ENCODE results near the gene POLR1A.
A peak's percentile ranks its signal among the peaks of the same experiment; 100 is the strongest.

POLR1A gene

GRCh38 chr2:86064006-86064405 is 41.7 kb downstream of the POLR1A start:
- no peak for DNase-seq (ENCODE audit: low spot score)

DNA sequence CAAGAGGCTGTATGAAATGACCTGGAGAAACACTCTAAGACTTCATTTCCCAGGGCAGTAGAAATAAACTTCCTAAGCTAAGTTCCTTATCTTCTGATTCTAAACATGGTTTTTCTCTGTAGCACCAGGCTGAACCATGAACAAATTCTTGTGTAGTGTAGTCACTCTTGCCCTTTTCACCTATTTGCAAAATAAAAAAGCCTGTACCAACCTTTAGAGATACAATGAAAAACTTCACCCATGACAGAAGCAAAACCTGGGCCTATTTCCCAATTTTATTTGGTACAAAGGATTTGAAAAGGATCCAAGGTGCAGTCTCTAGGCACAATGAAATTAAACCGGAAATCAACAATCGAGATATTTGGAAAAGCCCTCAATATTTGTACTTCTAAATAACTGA is 43.6 kb downstream of the POLR1A start:
- no peak for DNase-seq (ENCODE audit: low spot score)

DNA sequence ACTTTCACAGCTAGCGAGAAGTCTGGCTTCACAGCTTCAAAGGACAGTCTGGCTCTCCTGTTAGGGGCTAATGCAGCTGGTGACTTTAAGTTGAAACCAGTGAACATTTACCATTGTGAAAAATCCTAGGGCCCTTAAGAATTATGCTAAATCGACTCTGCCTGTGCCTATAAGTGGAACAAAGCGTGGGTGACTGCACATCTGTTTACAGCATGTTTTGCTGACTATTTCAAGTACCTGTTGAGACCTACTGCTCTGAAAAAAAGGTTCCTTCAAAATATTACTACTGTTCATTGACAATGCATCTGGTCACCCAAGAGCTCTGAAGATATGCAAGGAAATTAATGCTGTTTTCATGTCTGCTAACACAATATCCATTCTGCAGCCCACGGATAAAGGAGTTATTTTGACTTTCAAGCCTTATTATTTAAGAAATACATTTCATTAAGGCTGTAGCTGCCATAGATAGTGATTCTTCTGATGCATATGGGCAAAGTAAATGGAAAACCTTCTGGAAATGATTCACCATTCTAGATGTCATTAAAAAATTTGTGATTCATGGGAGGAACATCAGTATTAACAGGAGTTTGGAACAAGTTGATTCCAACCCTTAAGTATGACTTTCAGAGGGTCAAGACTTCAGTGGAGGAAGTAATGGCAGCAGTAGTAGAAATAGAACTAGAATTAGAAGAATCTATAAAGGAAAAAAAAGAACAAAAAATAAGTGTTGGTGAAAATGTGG is 48.9 kb downstream of the POLR1A start:
- no peak for DNase-seq (ENCODE audit: low spot score)

- DNase-seq (ENCODE audit: low spot score) = no peak
Measured at GRCh38 chr2:86055314-86055713, 50.4 kb downstream of the POLR1A start.

DNA sequence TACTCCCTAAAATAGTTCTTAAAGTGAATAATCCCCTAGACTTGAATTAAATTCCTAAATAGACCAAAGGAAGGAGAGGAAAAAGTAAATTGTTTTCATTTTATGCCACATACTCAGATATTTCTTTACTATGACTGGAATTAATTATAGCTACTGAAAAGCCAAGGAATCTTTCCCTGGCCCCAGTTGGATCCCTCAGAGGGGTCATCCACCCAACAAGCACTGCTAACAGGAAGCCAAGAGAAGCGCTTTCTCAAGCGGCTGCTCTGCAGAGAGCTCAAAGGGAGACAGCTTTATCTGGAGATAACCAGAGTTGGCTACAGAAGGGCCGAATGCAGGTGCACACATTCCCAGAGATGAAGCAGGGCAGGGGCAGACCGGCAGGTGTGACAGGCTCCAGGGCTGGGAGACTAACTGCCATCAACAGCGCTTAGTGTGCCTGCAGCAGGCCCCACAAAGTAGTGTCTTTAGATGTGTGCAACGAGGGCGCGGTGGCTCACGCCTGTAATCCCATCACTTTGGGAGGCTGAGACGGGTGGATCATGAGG is 51.1 kb downstream of the POLR1A start:
- DNase-seq (ENCODE audit: low spot score) = no peak

- no peak for DNase-seq (ENCODE audit: low spot score)
Measured at GRCh38 chr2:86053166-86053565, 52.5 kb downstream of the POLR1A start.

GRCh38 chr2:86052676-86053075 is 53.0 kb downstream of the POLR1A start:
- DNase-seq (ENCODE audit: low spot score) = no peak

GRCh38 chr2:86052265-86052664 is 53.4 kb downstream of the POLR1A start:
- DNase-seq (ENCODE audit: low spot score) = no peak

- no peak for DNase-seq (ENCODE audit: low spot score)
Measured at GRCh38 chr2:86050301-86050700, 55.4 kb downstream of the POLR1A start.

DNA sequence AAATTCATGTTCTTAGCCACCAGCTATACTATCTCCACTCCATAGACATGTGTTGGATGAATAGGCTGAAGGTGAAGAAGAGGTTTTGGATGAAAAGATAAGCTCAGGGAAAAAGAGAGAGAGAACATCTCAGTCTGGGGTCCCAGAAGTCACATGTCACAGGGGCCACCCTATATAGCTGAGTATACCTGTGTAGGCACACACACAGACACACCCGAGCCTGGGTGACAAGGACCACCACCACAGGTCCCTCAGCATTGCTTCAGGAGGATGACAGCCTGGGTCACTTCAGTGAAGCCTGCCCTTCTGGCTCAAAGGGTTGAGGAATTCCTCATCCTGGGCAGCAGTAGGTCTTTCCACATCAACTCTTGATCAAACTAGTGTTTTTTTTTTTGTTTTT is 56.2 kb downstream of the POLR1A start:
- no peak for DNase-seq (ENCODE audit: low spot score)

DNA sequence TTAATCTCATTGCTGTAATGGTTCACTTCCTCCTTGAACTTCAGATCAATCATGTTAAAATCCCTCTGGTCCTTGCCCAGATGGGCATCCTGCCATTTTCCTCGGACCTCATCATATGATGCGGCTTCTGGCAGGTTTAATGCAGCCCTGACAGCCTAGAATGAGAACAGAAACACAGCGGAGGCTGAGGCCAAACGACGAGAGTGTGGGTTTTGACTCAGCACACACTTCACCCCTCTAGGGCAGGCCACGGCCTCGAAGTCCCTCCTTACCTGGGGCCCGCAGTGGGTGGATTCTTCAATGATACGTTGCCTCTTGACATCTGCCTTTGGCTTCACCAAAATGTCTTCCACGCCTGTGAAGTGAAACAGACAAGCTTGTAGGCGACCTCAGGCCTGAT is 56.8 kb downstream of the POLR1A start:
- DNase-seq (ENCODE audit: low spot score) = no peak

DNA sequence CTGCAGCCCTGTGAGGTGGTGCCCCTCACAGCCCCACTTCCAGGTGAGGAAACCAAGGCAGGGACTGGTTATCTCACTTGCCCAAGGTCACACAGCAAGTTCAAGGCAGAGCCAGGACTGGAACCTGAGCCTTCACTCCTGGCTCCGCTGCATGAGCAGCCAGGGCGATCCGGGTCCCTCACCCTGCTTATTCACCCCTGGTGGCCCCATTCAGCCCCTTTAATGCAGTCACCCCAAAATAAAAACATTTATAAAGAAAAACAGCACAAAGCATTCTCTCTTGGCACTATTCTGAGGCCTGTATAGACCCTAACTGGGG is 57.3 kb downstream of the POLR1A start:
- DNase-seq (ENCODE audit: low spot score) = no peak

DNA sequence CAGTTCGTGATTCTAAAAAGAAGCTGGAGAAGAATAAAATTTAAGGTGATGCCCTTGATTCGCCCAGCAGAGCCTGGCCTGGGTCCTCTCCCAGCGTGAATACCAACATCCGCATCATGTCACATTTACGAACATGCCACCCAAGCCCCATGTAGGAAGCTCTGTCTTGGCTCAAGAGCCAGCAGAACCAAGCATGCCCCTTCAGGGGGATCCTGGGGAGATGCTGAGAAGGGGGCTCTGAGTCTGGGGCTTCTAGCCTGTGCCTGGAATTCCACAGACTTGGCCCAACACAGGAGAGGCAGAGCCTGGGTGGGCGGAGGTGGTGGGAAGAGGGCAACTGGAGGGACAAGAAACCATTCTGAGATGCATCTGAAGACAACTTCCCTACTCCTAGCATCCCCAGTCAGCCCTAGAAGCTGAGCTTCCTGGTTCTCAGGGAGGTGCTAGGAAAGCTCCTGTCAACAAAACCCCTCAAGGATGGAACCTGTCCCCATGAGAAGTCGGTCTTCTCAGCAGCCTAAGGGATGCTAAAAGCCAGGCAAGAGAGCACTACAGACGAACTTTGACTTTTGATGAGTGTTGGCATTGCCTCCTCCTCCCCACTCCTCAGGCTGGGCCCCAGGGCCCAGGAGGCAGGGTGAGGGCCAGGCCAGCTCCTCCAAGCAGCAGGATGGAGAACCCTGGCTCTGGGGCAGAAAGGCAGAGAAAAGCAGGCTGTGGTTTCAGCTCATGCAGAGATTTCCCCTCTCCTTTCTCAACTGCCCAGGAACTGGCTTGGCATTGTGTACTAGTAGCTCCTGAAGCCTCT is 57.9 kb downstream of the POLR1A start:
- no peak for DNase-seq (ENCODE audit: low spot score)

DNA sequence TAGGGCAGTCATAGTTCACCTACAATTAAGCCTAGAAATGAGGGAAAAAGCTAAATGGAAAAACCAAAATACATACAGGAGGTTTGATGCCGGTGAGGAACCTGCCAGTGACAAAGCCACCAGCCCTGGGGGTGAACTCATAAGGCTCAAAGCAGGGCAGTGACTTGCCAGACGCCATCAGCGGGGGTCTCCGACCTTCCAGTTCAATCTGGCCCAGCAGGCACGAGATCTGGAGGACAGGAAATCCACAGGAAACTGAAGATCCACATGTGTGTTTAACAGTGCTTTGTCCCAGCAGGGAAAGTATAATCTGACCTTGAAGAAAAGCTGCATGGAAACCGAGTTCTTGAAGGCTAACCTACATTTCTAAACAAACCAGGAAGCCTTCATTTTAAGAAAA is 60.1 kb downstream of the POLR1A start:
- DNase-seq (ENCODE audit: low spot score) = no peak

- DNase-seq (ENCODE audit: low spot score) = no peak
Measured at GRCh38 chr2:86044614-86045013, 61.1 kb downstream of the POLR1A start.

GRCh38 chr2:86044045-86044444 is 61.6 kb downstream of the POLR1A start:
- DNase-seq (ENCODE audit: low spot score) = no peak

- no peak for DNase-seq (ENCODE audit: low spot score)
Measured at GRCh38 chr2:86042256-86043168, 63.2 kb downstream of the POLR1A start.

DNA sequence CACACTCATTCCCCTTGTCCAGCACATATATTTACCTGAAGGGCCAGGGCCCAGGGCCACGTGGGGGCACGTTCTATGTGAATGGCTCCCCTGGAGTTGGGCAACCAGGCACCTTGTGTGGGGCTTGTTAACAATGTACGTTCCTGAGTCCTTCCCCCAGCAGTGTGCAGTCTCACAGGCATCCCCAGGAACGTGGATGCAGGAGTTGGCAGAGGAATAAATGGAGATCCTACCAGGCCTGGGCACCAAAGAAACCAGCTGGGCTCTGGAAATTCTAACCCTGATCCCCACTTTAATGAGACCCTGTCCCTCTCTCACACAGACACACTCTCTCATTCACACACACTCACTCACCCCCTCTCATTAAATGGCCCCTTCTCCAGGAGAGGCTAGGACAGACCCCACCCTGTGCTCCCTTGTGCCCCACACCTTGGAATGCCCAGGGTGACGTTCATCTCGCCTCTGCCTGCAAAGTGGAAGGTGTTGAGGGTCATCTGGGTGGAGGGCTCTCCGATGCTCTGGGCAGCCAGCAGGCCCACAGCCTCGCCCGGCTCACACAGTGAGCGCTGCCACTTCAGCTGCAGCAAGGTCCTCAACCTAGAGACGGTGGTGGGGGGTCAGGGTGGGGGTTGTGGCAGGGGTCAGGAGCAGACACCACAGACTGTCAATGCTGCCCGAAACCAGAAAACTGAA is 65.6 kb downstream of the POLR1A start:
- DNase-seq (ENCODE audit: low spot score) = peak; percentile 59

GRCh38 chr2:86039178-86039962 is 66.3 kb downstream of the POLR1A start:
- peak; percentile 48 for DNase-seq (ENCODE audit: low spot score)

- DNase-seq (ENCODE audit: low spot score) = peak; percentile 61
Measured at GRCh38 chr2:86038291-86039081, 67.2 kb downstream of the POLR1A start.

Data from left forelimb (tissue), 1 donor.